LNCAP (cell line): ENCODE results near the gene SHROOM2.

Source experiments
- TF ChIP-seq, protein P1 (sequence below): fragments of 450-650 bp; IDR thresholded peaks from 2 replicates; pipeline ENCODE4 v1.5.1; 2017; ENCODE audit warnings: mild to moderate bottlenecking

Gene SHROOM2

DNA sequence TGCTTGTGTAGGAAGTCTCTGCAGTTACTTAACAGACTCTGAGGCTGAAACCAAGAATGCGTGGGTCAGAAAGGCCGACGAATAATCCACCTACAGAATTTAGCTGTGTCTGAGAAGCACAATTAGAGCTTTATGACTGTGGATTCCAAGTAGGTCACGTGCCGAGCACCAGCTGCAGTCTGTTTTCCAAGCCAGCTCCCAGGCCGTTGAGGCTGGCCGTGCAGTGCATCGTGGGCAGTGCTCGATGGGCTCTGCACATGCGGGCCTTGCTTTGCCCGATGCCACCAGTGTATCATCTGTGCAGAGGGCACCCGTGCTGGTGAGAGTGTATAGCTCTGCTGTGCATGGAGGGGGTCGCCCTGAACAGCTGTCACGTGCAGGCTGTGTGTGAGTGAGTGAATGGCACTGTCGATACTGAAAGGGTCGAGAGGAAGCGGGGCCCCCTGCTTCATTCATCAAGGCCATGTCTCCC lies 113.4 kb downstream of the SHROOM2 start:
- TF ChIP-seq, protein P1, sequence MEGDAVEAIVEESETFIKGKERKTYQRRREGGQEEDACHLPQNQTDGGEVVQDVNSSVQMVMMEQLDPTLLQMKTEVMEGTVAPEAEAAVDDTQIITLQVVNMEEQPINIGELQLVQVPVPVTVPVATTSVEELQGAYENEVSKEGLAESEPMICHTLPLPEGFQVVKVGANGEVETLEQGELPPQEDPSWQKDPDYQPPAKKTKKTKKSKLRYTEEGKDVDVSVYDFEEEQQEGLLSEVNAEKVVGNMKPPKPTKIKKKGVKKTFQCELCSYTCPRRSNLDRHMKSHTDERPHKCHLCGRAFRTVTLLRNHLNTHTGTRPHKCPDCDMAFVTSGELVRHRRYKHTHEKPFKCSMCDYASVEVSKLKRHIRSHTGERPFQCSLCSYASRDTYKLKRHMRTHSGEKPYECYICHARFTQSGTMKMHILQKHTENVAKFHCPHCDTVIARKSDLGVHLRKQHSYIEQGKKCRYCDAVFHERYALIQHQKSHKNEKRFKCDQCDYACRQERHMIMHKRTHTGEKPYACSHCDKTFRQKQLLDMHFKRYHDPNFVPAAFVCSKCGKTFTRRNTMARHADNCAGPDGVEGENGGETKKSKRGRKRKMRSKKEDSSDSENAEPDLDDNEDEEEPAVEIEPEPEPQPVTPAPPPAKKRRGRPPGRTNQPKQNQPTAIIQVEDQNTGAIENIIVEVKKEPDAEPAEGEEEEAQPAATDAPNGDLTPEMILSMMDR = no peak

DNA sequence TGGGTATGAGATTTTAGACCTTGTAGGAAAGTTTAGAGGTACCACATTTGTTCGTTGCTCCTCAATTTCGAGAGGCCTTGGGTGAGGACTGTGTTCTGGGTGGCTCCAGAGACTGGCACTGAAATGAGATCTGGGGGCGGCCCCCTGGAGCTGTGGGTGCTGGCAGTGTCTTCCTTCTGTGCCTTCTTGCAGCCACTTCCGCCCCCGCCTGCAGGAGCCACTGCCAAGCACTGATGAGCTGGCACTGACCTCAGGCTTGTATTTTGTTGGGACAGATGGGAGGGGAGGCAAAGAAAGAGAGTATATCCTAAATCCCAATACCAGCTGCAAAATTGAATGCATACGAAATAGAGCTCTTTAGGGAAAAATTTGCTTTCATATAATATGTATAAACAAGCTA lies 116.4 kb downstream of the SHROOM2 start:
- TF ChIP-seq, protein P1 = no peak

DNA sequence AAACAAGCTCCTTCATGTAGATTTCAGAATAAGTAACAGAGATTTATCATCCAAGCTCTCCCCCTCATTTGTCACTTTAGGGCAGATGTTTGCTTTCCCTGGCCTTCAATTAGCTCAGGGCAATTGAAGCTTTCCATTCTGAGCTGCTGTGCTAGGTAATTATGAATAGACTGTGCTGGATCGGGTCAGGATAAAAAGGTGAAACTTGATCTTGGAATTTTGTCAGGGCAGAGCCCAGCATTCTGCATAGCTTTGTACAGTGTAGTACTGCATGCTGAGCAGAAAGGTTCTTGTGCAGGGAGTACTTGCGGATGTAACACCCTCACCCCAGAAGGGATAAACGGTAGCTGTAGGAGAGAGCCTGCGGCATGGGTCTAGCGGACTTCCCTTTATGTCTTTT lies 116.9 kb downstream of the SHROOM2 start:
- TF ChIP-seq, protein P1 = no peak

DNA sequence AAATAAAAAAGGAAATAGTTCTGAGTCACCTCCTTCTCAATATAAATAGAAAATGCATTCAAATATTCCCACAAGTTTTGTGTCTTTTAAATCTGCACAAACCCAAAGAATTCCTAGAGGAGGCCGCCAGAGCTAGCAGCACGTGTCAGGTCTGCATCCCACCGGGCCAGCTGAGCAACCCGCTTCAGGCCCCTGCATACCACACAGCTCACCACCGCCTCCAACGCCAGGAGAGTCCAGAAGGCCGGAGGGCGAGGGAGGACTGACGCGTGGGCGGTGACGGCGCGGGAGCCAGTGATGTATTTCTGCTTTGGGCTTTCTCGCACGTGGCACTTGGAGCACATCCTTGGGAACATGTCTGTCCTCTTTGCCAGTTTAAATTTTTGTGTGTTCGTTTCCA lies 119.1 kb downstream of the SHROOM2 start:
- TF ChIP-seq, protein P1 = no peak

DNA sequence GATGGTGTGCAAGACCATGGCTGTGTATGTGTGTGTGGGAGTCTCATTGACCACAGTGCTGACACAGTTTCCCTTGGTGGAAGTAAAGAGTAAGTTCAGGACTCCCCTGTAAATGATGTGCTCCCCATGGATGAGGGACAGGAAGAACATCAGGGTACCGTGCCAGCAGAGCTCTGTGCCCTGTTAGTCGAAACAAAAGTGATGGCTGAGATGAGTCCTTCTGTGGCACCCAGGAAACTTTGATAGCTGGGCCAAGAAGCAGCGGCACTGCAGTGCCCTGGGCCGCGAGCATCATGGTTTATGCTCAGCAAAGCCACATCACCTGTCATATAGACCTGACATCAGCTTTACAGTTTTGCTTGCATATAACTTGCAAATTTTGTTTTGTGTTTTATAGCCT lies 119.5 kb downstream of the SHROOM2 start:
- TF ChIP-seq, protein P1 = no peak

DNA sequence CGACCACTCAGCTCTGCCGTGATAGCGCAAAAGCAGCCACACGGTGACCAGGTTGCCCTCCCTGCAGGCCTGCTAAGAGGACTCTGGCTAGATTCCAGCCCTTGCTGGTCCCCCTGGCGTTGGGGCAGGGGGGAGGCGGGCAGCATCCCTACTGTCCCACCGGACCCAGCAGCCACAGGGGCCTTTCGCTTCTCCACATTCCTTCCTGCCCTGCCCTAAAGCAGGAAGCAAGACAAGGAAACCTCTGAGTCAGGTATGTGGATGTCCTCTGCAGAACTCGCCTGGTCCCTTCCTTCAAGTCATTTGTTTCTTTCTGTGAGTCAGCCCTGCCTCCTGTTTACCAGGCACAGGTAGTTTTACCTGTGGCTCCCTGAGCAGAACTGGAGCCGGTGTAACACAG lies 120.7 kb downstream of the SHROOM2 start:
- TF ChIP-seq, protein P1 = no peak

DNA sequence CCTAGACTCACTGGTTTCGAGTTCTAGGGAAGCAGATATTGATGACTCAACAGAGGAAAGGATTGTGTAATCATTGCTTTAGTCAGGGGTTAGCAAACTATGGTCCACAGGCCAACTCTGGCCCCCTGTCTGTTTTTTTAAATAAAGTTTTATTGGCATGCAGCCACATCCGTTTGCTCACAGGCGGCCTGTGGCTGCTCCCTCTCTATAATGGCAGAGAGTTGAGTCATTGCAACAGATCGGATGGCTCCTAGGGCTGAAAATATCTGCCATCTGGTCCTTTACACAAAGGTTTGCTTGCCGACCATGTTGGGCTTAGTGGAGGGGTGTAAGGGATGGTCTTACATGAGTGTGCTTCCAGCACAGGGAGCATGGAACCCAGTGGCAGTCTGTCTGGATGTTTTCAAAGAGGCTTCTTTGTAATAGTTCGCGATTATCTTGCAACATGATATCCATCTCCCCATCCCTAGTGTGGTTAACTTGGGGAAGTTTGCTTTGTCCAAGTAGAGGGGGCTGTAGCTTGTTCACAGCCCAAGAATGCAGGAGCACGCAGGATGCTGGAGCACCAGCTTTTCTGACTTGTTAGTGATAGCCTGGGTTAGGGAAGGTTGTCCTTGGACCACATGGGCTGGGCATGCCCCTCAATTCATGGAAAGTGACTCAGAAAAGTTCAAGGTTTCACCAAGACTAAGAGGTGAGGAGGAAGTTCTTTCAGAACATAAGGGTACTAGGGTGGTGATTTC lies 121.6 kb downstream of the SHROOM2 start:
- TF ChIP-seq, protein P1 = no peak
